C4-2B (cell line): ENCODE data around the gene PET100.

Experiments
- ZFX ChIP-seq: fragments of 450-650 bp; IDR thresholded peaks from 2 replicates; pipeline ENCODE4 v1.6.1; 2017
- TF ChIP-seq, protein P1 (sequence below): fragments of 450-650 bp; conservative IDR thresholded peaks from 2 replicates; pipeline ENCODE4 v1.5.1; 2017; ENCODE audit warnings: mild to moderate bottlenecking

DNA sequence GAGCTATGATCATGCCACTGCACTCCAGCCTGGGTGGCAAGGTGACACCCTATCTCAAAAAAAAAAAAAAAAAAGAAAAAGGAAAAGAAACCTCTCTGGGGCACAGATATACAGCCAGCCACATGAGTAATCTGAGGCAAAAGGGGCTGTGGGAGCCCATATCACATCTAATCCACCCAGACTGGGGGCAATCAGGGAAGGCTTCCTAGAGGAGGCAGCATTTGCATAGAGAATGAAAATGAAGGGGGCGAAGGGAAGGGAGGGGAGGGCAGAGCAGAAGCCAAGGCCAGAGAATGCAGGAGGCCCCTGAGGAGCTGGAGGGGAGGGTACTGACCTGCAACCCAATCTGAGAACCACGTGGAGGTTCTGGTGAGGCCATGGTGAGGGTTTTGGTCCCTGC is 20.6 kb downstream of the PET100 start:
- TF ChIP-seq, protein P1, sequence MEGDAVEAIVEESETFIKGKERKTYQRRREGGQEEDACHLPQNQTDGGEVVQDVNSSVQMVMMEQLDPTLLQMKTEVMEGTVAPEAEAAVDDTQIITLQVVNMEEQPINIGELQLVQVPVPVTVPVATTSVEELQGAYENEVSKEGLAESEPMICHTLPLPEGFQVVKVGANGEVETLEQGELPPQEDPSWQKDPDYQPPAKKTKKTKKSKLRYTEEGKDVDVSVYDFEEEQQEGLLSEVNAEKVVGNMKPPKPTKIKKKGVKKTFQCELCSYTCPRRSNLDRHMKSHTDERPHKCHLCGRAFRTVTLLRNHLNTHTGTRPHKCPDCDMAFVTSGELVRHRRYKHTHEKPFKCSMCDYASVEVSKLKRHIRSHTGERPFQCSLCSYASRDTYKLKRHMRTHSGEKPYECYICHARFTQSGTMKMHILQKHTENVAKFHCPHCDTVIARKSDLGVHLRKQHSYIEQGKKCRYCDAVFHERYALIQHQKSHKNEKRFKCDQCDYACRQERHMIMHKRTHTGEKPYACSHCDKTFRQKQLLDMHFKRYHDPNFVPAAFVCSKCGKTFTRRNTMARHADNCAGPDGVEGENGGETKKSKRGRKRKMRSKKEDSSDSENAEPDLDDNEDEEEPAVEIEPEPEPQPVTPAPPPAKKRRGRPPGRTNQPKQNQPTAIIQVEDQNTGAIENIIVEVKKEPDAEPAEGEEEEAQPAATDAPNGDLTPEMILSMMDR = no peak
- TF ChIP-seq ZFX = no peak
